Measurements from ENCODE around the gene FHIT. TPM values are rescaled to one million over a fixed set of nuclear protein-coding genes. Genes with fewer than 3 reads are reported as not detected.

The FHIT gene
- total and polyA plus RNA-seq, 7 donors, result 0.98 to 10.4 (median 4.0) TPM

DNA sequence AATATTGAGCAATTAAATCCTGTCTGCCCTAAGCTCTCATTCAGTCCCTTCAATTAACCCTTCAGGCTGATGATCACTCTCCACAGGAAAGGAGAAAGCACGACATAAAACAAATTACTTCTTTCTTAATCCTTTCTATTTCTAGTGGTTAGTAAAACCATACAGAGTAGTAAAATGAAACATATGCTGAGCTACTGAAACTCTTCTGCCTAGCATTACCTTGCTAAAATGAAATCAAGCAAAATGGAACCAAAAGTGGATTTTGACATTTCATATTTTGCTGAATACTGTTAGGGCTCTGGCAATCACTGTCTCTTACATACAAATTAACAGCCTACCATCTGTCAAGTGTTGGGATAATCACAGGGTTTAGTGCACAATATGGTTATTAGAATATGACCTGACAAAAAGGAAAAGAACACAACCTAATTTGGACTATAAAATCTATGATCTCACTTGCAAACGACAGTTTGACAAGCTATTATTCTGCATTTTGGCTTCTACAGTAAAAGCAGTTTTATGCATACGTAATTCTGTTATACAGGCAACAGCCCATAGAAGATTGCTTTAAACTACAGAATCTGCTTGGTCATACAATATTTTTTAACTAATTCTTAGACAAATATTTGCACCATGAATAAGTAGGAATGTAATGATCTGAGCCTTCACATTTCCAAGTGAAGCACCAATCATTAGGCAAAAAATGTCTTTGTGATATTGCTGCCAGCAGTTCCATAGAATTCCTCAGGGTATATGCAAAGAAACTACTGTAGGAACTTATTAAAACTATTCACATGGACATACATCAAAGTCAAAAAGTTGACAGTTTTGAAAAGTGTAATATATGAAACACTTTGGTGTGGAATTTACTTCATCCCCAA is 105.0 kb downstream of the FHIT start:
- no peak for DNase-seq
- Histone ChIP-seq H3K4me1 (no peaks in the 10 kb centered on the region), H3K27me3 (ENCODE audit: insufficient read depth in 3 of 3, low read length in 2 of 3) (no peaks in the 10 kb centered on the region), H3K36me3 (ENCODE audit: insufficient read depth in 1 of 2, low read depth in 1 of 2) (no peaks in the 10 kb centered on the region), H3K27ac (no peak overlapping the region), H3K4me3 (no peak overlapping the region), H3K9me3 (no peaks in the 10 kb centered on the region)
- ATAC-seq, result no peak
- TF ChIP-seq, protein P1, sequence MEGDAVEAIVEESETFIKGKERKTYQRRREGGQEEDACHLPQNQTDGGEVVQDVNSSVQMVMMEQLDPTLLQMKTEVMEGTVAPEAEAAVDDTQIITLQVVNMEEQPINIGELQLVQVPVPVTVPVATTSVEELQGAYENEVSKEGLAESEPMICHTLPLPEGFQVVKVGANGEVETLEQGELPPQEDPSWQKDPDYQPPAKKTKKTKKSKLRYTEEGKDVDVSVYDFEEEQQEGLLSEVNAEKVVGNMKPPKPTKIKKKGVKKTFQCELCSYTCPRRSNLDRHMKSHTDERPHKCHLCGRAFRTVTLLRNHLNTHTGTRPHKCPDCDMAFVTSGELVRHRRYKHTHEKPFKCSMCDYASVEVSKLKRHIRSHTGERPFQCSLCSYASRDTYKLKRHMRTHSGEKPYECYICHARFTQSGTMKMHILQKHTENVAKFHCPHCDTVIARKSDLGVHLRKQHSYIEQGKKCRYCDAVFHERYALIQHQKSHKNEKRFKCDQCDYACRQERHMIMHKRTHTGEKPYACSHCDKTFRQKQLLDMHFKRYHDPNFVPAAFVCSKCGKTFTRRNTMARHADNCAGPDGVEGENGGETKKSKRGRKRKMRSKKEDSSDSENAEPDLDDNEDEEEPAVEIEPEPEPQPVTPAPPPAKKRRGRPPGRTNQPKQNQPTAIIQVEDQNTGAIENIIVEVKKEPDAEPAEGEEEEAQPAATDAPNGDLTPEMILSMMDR (IDR thresholded peaks at IDR 0.05), result no peak
- intact Hi-C loops (cut with DNase I), result no loop called here
- WGBS, 3 donors, result 55 to 74% (median 71%) methylated on average over 3 of the region's 3 CpGs

DNA sequence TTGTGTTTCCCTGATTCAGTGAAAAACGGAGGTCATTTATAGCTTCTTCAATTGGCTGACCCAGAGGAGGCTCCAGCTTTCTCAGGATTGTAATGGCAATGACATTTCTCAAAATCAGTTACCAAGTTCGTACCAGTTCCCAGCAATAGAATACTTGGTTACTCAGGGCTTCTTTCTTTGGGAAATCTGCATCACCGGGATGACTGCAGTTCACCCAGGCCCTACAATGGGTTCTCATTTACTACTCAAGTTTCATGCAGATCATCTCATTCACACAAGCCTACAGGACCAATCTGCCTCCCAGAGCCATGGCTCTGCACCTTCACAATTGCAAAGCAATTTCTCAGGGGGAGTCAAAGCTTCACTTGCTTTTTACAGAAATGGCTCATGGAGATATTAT is 109.6 kb downstream of the FHIT start:
- H3K36me3 ChIP-seq (ENCODE audit: insufficient read depth in 1 of 2, low read depth in 1 of 2), result no peaks in the 10 kb centered on the region
- no peaks in the 10 kb centered on the region for H3K27me3 ChIP-seq (ENCODE audit: insufficient read depth in 3 of 3, low read length in 2 of 3)
- no peak for DNase-seq
- no peaks in the 10 kb centered on the region for H3K9me3 ChIP-seq
- H3K4me1 ChIP-seq, result no peaks in the 10 kb centered on the region
- 41 to 54% (median 51%) methylated on average over 3 of the region's 3 CpGs for WGBS, 3 donors
- intact Hi-C loops (cut with DNase I), result no loop called here
- no peak overlapping the region for H3K27ac ChIP-seq
- no peak for ATAC-seq
- no peak overlapping the region for H3K4me3 ChIP-seq
- TF ChIP-seq, protein P1 (IDR thresholded peaks at IDR 0.05), result no peak

DNA sequence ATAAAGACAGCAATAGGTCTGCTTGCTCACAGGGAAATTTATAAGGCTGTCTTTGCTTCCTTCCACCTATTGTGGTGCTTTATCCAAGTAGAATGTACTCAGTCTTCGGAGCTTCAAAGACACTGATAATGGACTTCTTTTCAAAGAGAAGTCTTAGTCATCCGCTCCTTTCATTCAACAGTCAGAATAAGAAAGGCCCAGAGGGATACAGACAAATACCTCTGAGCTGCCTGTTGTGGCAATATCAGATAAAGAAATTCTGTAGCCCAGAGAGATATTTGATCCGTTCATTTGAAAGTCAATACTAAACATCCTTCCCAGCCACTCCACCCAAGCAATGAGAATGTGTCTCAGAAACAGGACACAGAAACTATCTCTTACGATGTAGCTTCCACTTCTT is 110.0 kb downstream of the FHIT start:
- no peaks in the 10 kb centered on the region for H3K4me1 ChIP-seq
- DNase-seq (no peak), ATAC-seq (no peak)
- TF ChIP-seq, protein P1 (IDR thresholded peaks at IDR 0.05), result no peak
- H3K27ac ChIP-seq, result no peak overlapping the region
- intact Hi-C loops (cut with DNase I), result no loop called here
- H3K4me3 ChIP-seq, result no peak overlapping the region
- 60 to 74% (median 67%) methylated on average over 4 of the region's 4 CpGs for WGBS, 3 donors
- H3K27me3 ChIP-seq (ENCODE audit: insufficient read depth in 3 of 3, low read length in 2 of 3), result no peaks in the 10 kb centered on the region
- H3K36me3 ChIP-seq (ENCODE audit: insufficient read depth in 1 of 2, low read depth in 1 of 2), result no peaks in the 10 kb centered on the region
- no peaks in the 10 kb centered on the region for H3K9me3 ChIP-seq

DNA sequence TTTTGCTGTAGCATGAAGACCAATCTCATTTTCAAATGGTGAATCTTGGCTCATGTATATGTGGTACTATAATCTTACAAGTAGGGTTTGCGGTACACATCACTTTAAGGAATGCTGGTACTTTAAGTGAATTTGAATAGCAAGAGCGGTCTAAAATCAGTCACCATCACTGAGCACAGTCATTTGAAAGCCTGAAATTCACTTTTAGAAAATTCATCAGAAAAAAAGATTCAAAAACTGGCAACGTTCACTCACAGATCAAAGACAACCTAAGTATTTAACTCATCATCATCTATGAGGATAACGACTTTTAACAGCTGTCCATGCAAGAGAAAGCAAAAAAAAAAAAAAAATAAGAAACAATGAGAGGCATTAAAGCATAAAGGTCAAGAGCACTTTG is 111.6 kb downstream of the FHIT start:
- Histone ChIP-seq H3K27me3 (ENCODE audit: insufficient read depth in 3 of 3, low read length in 2 of 3) (no peaks in the 10 kb centered on the region), H3K4me1 (no peaks in the 10 kb centered on the region), H3K36me3 (ENCODE audit: insufficient read depth in 1 of 2, low read depth in 1 of 2) (no peaks in the 10 kb centered on the region), H3K4me3 (no peak overlapping the region), H3K27ac (no peak overlapping the region), H3K9me3 (no peaks in the 10 kb centered on the region)
- intact Hi-C loops (cut with DNase I), result no loop called here
- whole genome bisulfite sequencing, 3 donors, result 87 to 93% (median 92%) methylated on average over 4 of the region's 4 CpGs
- DNase-seq (no peak), ATAC-seq (no peak)
- TF ChIP-seq, protein P1 (IDR thresholded peaks at IDR 0.05), result no peak

All from psoas muscle (tissue), 8 donors.